HG02852 (cell line): Measurements from ENCODE around the gene HUS1.
A peak's percentile ranks its signal among the peaks of the same experiment; 100 is the strongest.
"Not testable (repeated sequence)": the region's sequence is repeated elsewhere in the genome, so short reads cannot be mapped to it uniquely, and the experiment has no call there.

Experiments used
- ATAC-seq: cut with Tn5 transposase; IDR thresholded peaks from one replicate; pipeline ENCODE4 v1.9.1; 2021; ENCODE audit warnings: mild to moderate bottlenecking, moderate library complexity; ENCODE audit not compliant: unreplicated experiment

The HUS1 gene

DNA sequence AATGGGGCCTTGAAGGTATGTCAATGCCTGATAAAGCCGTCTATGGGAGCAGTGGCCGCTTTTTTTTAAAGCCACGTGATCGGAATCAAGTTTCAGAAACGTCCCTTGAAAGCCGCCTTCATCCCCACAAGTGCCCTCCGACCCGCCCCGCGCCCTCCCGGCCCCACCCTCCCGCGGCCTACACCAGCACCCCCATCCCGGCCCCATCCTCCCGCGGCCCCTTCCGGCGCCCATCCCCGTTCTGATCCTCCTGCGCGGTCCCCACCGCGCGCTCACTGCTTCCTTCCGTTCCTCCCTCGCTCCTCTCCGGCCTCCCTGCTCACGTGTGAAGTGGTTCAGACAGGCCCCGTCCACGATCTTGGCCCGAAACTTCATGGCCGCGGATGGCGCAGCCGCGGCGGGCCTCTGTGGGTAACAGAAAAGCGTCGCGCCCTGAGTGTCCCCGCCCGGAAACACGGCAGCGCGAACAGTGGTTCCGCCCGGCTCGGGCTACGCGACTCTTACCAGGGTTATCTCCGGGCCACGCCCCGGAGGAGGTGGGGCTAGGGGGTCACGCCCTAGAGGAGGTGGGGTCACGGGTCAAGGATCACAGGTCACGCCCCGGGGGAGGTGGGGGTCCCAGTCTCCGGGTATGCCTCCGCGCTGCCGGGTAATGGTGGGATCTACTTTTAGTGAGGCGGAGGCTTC is at the start of gene HUS1:
TSS of gene HUS1 (minus strand) at position 471 of the 687 bp plus-strand sequence. CDS start at position 375, 96 bp downstream.
- ATAC-seq = peak; percentile 97

DNA sequence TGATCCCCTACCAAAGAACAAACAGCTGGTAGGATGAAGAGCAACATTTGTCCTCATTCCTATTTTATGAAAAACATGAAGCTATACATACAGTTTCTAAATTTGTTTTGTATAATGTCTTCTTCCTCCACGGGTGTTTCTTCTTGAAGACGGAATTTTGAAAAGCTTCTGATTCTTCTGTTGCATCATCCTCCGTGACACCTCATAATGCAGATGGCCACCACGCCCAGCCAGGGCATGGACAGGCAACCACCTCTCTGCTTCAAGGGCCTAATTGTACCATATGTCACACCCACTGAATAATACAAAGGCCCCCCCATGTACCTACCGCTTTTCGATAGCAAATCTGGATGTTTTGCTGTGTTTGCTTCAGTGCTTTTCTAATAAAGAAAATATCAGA is 49.5 kb upstream of the HUS1 start, which contains the start of gene SUN3:
TSS of gene SUN3 (minus strand) at position 170 of the 400 bp plus-strand sequence. CDS start at position 1, 169 bp downstream.
- no peak for ATAC-seq

DNA sequence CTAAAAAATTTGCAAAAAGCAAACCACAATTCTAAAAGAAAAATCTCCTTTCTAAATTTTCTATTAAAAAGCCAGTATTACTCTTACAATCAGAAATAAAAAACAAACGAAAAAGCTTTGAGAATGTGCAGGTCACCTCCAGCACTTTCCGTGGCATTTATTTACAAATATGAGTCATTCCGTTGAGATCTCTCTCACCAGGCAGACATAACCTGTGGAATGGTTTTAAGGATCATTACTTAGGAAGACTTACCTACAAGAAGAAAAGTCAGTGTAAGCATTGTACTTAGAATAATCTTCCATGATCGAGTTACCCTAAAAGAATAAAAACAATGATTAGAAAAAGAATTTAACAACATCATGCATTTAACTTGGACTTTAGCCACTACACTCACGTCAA is 46.2 kb upstream of the HUS1 start:
- no peak for ATAC-seq

GRCh38 chr7:48017674-48018073 is 38.3 kb upstream of the HUS1 start:
- no peak for ATAC-seq

DNA sequence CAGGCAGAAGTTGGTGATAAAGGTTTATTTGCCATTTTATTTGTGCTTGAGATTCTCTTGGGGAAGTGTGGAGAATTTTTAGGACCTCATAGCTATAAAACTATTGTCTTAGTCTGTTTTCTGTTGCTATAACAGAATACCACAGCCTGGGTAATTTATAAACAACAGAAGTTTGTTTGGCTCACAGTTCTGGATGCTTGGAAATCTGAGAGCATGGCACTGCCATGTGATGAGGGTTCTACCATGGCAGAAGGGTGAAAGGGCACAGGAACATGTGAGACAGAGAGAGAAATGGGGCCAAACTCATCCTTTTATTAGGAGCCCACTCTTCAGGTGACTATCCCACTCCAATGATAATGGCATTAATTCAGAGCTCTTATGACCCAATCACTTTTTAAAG is 37.2 kb upstream of the HUS1 start:
- ATAC-seq = no peak

DNA sequence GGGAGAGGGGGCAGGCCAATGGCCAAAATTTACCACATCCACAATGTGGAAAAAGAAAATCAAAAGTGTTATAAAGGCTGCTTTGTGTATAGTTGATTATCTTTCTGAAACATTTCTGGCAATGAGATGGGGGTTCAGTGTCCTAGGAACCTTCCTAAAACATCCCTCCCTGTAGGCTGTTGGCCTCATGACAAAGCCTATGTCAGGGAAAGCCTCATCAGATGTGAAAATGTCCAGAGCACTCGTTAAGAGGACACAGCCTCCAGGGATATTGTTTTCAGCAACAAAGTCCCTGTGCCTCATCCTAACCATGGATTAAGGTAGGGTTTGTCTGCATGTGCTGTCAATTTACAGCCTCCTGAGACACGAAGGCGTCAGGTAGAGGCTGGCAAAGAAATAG is 32.5 kb upstream of the HUS1 start:
- no peak for ATAC-seq

- ATAC-seq = no peak
Measured at GRCh38 chr7:48011323-48011722, 31.9 kb upstream of the HUS1 start.

DNA sequence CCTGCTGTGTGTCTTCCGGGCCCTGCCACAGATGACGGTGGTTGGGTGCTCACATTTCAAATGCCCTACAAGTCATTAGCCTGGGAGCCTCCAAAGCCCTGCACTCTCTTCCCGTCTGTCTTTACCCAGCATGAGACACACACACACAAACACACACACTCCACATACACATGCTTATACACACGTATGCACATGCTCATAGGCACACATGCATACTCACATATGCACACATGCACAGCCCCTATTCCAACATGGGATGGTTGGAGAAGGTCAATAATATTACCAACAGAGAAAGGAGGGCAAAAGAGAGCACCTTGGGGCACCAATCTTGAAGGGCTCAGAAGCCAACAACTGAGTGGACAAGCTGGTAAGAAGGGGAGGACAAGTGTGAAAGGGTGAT is 30.5 kb upstream of the HUS1 start:
- no peak for ATAC-seq

DNA sequence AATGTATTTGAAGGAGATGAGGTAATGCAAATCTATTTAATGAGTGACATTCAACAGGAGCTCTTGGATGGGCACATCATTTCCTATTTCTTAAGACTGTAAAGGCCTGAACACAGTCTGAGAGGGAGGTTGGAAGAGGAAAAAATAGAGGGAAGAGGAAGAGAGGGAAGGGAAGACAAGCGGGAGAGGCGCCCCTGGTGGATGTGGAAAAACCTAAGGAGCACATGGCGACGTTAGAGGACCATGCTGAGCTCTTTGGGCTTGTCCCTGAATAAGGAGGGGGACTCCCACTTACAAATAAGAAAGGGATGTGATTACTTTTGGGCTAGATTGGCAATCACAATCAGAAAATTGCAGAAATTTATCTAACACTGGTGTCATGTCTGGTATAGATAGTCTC is 29.8 kb upstream of the HUS1 start:
- no peak for ATAC-seq

- no peak for ATAC-seq
Measured at GRCh38 chr7:48006866-48007265, 27.5 kb upstream of the HUS1 start.

GRCh38 chr7:48004638-48005037 is 25.2 kb upstream of the HUS1 start:
- ATAC-seq = peak; percentile 81

GRCh38 chr7:48004032-48004431 is 24.6 kb upstream of the HUS1 start:
- ATAC-seq = no peak

GRCh38 chr7:48000164-48000563 is 20.7 kb upstream of the HUS1 start:
- ATAC-seq = not testable (repeated sequence)

DNA sequence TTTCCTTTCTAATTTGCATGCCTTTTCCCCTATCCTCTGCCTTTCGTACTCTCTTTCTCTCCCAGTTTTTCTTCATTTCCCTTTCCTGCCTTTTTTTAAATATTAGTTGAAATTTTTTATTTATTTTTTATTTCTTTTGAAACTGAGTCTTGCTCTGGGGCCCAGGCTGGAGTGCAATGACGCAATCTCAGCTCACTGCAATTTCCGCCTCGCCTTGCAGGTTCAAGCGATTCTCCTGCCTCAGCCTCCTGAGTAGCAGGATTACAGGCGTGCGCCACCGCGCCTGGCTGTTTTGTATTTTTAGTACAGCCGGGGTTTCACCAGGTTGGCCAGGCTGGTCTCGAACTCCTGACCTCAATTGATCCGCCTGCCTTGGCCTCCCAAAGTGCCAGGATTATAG is 20.0 kb upstream of the HUS1 start:
- ATAC-seq = no peak

GRCh38 chr7:47992446-47992845 is 13.0 kb upstream of the HUS1 start:
- ATAC-seq = no peak

DNA sequence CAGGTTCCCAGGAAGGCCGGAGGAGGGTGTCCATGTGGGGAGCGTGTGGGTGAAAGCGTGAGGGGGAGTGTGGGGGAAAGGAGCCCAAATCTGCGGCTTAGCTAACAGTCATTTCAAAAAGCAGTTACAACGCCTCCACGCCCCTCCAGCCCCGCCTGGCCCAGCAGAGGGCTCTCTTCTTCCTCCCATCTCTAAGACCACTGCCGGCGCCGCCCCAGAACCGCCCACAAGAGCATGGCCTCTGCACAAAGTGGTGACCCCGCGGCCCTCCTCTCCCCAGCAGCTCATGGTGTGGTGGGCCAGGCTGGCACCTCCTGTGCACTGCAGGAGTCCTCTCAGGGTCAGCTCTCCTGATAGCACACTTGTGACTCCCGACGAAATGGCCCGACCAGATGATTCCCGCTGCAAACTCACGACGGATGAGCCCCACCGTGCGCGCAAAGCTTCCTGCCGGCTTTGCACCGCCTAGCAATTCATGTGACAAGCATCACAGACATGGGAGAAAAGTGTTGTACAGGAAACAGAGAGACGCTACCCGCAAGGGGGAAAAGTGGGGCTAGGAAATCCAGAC is 12.4 kb upstream of the HUS1 start:
- peak; percentile 100 for ATAC-seq

GRCh38 chr7:47991270-47991669 is 11.9 kb upstream of the HUS1 start:
- no peak for ATAC-seq

GRCh38 chr7:47990592-47990991 is 11.2 kb upstream of the HUS1 start:
- no peak for ATAC-seq

- not testable (repeated sequence) for ATAC-seq
Measured at GRCh38 chr7:47989607-47990400, 10.4 kb upstream of the HUS1 start.

- no peak for ATAC-seq
Measured at GRCh38 chr7:47988496-47989386, 9.3 kb upstream of the HUS1 start.

DNA sequence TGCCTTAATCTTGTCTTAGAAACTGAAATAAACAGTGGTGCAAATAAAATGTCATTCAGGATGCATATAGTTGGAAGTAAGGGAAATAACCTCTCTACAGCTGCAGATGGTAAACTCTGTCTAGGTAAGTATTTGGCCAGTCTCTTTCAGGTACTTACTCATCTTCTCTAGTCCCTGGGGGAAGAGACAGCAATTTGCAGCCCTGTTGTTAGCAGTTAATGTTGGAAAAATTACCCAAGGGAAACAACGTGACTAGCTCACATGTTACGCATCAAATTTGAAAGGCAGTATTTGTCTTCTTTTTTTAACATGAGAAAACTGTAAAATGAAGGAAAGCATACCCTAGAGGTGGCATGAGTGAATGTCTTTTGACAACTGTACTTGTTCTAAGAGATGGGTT is 3.2 kb upstream of the HUS1 start:
- ATAC-seq = no peak
